Astrocyte of the spinal cord (primary cell): Measurements from ENCODE around the gene CASK.

Experiments
- DNase-seq: peaks from one replicate; pipeline ENCODE4 v3.0.0; 2011; ENCODE audit warnings: low read depth, low spot score
- H3K4me3 ChIP-seq: 2 replicates; pipeline ENCODE4 v1.5.1; 2011; ENCODE audit warnings: low read depth, mild to moderate bottlenecking, low read length, moderate library complexity
- CTCF ChIP-seq: IDR thresholded peaks from 2 replicates; pipeline ENCODE4 v1.5.1; 2012; ENCODE audit warnings: low read depth, mild to moderate bottlenecking, low read length, inconsistent platforms
- in situ Hi-C: cut with HindIII; loops from 2 replicates; pipeline ENCODE4 v1.10.0; 2017; ENCODE audit warnings: low sequenced_read_pairs

CASK gene

GRCh38 chrX:41734530-41734929, 188.8 kb downstream of the CASK start:
- in situ Hi-C loops: no loop called here
- DNase-seq: no peak
- peak; percentile 58 for TF ChIP-seq CTCF
- no peak overlapping the region for H3K4me3 ChIP-seq

- no peak for DNase-seq
- no peak for TF ChIP-seq CTCF
- no peak overlapping the region for H3K4me3 ChIP-seq
- in situ Hi-C loops: no loop called here
Measured at GRCh38 chrX:41733939-41734338, 189.4 kb downstream of the CASK start.

GRCh38 chrX:41732260-41732659, 191.1 kb downstream of the CASK start:
- no peak for TF ChIP-seq CTCF
- no peak for DNase-seq
- in situ Hi-C loops: no loop called here
- no peak overlapping the region for H3K4me3 ChIP-seq

GRCh38 chrX:41730081-41730480, 193.3 kb downstream of the CASK start:
- H3K4me3 ChIP-seq: no peak overlapping the region
- in situ Hi-C loops: no loop called here
- DNase-seq: peak; percentile 7
- TF ChIP-seq CTCF: no peak

- TF ChIP-seq CTCF: no peak
- H3K4me3 ChIP-seq: no peak overlapping the region
- in situ Hi-C loops: no loop called here
- DNase-seq: no peak
Measured at GRCh38 chrX:41728125-41728524, 195.2 kb downstream of the CASK start.

GRCh38 chrX:41723826-41724225, 199.5 kb downstream of the CASK start, which contains the start of gene GPR82:
Gene GPR82 (plus strand): TSS chrX:41724181. CDS start chrX:41727027, 2,846 bp downstream.
- in situ Hi-C loops: no loop called here
- DNase-seq: no peak
- H3K4me3 ChIP-seq: no peak within 1 kb of the TSS
- TF ChIP-seq CTCF: no peak
